GM19455 (cell line): ENCODE data around the gene UBE2R2.
"Not testable (repeated sequence)": the region's sequence is repeated elsewhere in the genome, so short reads cannot be mapped to it uniquely, and the experiment has no call there.

ENCODE experiments used
- ATAC-seq: cut with Tn5 transposase; IDR thresholded peaks from one replicate; pipeline ENCODE4 v1.9.1; 2021; ENCODE audit not compliant: unreplicated experiment

The UBE2R2 gene

DNA sequence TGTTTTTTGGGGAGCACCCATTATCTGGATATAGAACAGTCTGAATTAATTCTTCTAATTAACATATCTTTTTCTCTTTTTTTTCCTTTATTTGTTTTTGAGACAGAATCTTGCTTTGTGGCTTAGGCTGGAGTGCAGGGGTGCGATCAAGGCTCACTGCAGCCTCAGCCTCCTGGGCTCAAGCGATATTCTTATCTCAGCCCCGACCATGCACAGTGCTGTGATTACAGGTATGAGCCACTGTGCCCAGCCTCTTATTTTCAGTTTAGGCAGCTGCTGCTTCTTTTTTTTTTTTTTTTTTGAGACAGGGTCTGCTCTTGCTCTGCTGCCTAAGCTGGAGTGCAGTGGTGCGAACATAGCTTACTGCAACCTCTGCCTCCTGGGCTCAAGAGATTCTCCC is 20.2 kb downstream of the UBE2R2 start:
- ATAC-seq = no peak

DNA sequence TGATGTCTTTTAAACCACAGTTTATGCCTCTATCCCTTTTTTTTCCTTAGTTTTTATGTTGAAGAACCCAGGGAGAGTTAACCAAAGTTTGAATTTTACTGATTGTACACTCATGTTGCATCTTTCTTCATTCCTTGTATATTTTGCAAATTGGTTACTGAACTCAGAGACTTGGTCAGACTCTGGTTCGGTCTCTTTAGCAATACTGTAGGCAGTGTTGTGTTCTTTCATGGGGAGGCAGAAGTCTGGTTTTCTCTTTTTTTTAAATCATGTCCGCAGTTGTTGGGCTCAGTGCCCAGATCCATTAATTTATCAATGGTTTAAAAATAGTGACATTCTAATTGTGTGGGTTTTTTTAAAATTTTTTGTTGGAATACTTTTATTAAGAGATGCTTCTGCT is 23.4 kb downstream of the UBE2R2 start:
- ATAC-seq = no peak

DNA sequence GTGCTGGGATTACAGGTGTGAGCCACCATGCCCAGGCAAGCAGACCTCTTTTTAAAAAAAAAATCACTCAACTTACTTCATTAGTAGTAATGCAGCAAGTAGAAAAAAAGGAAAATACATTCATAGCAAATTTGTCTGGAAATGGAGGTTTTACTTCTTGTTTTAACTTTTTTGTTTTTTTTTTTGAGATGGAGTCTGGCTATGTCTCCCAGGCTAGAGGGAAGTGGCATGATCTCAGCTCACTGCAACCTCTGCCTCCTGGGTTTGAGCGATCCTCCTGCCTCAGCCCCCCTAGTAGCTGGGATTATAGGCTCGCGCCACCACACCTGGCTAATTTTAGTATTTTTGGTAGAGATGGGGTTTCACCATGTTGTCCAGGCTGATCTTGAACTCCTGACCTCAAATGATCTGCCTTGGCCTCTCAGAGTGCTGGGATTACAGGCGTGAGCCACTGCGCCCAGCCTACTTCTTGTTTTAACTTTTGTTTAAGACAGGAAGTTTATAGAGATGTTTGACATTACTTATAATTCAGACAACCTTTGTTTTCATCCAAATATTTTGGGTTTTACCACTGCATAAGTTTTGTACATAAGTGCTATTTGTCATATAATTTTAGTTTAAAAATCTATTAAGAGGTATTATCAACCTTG is 26.5 kb downstream of the UBE2R2 start:
- ATAC-seq = no peak

DNA sequence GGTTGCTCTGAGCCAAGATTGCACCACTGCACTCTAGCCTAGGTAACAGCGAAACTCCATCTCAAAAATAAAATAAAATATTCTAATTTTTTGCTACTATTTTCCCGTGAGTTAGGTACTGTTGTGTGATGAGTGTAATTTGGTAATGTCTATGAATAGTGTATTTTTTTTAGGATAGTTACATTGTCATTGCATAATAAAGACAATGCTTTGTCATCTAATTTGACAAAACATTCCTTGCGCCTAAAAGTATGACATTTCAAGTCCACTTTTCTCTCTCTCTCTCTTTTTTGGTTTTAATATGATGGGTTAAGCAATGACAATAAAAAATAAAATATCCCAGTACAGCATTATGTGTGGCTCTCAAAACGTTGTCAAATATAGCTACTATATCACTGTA is 29.3 kb downstream of the UBE2R2 start:
- no peak for ATAC-seq

DNA sequence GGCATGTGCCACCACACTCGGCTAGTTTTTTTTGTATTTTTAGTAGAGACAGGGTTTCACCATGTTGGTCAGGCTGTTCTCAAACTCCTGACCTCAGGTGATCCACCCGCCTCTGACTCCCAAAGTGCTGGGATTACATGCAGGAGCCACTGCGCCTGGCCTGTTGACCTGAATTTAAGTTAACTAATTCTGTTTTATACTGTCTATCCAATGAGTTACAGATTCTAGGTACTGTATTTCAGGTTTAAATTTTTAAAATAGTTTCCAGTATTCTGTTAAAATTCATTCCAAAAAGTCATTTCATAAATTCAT is 30.9 kb downstream of the UBE2R2 start:
- not testable (repeated sequence) for ATAC-seq

DNA sequence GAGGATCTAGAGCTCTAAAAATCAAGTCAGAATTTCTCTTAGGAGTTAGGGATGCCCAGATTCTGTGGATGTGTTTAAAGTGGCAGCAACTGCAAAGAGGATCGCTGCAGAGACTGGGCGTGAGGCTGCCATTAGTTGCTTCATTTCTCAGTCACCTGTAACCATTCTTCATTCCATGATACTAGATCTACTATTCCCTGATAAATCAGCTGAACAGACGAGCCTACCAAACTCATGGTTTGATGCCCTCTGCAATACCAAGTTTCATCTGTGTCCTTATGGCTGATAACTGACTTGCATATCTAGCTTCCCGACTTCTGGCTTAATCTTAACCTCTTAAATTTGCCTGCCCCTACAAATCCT is 33.3 kb downstream of the UBE2R2 start:
- no peak for ATAC-seq

DNA sequence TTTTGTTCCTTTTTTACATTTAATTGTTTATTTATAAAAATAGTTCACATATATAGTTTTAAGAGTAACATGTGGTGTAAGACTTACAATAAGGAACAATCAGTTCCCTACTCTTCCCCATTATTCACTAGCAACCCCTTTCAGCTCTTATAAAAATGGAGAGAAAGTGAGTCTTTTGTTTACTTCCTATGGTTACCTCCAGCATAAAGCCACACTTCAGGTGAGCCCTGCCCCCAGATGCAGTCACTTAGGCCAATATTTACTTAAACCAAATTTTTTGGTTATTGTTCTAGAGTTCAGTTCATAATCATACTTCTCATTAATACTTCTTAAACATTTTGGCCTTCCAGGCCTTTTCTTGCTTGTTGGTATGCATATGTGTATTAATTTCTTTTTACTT is 33.7 kb downstream of the UBE2R2 start:
- ATAC-seq = no peak

DNA sequence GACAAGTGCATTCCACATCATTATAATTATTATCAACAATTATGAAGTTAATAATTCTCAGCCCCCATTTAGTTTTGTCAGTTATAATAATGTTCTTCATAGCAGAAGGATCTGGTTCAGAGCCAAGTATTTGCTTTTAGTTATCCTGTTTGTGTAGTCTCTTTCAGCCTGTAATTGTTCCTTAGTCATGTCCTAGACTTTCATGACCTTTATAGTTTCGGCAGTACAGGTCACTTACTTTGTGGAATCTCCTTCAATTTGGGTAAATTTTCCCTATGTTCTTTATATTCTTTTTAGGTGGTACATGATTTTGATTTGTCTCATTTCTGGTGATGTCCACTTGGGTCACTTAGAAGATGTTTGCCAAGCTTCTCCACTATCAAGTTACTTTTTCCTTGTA is 34.3 kb downstream of the UBE2R2 start:
- ATAC-seq = no peak

DNA sequence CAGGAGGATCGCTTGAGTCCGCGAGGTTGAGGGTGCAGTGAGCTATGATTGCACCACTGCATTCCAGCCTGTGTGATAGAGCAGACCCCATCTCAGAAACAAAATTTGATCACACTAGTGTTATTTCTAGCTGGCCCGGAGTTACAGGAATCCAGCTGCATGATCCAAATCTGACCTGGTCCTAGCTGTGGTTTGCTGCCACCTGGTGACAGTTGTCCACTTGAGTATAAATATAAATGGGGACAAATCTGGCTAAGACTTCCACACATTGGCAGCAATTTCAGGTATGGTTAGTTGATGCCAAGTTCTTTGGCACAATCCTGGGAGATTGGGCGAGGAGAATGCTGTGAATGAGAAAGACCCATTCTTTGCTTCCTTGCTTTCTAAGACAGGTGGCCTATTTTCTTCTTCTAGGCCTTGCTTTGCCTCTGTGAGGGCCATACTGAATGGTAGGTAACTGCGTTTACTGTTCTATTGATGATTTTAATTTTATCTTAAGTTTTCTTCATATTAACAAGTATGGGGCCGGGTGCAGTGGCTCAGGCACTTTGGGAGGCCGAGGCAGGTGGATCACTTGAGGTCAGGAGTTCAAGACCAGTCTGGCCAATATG is 35.4 kb downstream of the UBE2R2 start:
- ATAC-seq = no peak

DNA sequence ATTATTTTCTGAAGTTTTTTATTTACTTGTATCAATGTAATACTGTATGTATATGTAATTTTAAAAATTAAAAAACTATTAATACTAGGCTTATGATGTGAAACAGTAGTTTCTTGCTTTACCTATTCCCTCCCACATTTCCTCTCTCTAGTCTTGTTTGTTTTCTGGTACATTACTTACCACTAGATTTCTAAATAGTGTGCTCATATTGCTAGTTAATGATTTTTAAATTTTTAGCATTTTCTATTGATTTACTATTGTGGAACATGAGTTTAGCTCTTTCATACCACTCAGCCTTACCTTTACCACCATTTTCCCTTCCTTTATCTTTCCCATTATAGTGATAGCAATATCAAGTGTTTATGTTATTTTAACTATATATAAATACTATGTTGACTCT is 39.3 kb downstream of the UBE2R2 start:
- ATAC-seq = no peak

DNA sequence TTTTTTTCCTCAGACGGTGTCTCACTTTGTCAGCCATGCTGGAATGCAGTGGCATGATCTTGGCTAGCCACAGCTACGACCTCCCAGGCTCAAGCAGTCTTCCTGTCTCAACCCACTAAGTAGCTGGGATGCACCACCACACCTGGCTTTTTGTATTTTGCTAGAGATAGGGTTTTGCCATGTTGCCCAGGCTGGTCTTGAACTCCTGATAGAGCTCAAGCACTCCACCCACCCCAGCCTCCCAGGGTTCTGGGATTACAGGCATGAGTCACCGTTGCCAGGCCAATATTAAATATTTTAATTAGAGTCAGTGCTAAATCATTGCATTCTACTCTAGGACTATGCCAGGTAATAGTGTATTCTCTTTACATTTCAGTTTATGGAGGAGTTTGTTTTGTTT is 41.5 kb downstream of the UBE2R2 start:
- no peak for ATAC-seq

DNA sequence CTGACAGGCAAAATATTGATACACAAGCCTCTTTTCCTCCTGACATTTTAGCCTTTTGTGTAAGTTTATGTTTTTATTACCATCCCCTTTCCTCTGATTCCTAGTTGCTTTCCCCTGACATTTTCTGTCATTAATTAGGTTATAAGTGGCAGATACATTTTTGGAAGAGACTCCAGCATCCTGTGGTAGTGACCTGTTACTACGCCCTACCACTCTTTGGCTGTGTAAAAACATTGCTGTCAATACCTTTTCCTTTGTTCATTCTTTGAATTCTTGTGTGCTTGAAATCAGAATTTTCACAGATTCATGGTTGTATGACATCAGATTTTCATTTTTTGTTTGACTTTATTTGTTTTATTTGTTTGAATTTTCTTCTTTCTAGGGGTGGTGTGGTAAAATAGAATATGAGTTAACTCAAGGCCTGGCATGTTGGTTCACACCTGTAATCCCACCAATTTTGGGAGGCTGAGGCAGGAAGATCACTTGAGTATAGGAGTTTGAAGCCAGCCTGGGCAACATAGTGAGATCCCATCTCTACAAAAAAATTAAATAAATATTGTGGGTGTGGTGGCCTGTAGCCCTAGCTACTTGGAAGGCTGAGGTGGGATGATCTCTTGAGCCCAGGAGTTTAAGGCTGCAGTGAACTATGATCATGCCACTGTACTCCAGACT is 43.4 kb downstream of the UBE2R2 start:
- ATAC-seq = no peak

DNA sequence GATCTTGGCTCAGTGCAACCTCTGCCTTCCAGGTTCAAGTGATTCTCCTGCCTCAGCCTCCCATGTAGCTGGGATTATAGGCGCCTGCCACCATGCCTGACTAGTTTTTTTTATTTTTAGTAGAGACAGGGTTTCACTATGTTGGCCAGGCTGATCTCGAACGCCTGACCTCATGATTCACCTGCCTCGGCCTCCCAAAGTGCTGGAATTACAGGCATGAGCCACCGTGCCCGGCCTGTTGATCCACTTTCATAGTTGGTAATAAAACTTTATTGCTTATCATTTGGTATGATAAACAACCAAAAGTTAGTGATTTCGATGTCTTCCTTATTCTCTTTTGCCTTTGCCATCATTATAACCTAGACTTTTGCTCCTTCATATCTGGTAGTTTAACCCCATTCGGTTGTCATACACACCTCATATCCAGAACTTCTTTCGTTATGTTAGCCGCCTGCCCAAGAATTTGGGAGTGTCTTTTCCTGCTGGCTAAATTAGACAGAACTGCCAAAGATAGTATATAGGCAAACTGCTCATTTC is 45.0 kb downstream of the UBE2R2 start:
- ATAC-seq = no peak

DNA sequence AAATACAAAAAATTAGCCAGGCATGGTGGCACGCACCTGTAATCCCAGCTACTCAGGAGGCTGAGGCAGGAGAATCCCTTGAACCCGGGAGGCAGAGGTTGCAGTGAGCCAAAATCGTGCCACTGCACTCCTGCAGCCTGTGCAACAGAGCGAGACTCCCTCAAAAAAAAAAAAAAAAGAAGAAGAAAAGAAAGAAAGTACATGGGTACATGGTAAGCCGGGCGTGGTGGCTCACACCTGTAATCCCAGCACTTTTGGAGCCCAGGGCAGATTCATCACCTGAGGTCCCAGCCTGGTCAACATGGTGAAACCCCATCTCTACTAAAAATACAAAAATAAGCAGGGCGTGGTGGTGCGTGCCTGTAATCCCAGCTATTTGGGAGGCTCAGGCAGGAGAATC is 46.1 kb downstream of the UBE2R2 start:
- ATAC-seq = not testable (repeated sequence)

DNA sequence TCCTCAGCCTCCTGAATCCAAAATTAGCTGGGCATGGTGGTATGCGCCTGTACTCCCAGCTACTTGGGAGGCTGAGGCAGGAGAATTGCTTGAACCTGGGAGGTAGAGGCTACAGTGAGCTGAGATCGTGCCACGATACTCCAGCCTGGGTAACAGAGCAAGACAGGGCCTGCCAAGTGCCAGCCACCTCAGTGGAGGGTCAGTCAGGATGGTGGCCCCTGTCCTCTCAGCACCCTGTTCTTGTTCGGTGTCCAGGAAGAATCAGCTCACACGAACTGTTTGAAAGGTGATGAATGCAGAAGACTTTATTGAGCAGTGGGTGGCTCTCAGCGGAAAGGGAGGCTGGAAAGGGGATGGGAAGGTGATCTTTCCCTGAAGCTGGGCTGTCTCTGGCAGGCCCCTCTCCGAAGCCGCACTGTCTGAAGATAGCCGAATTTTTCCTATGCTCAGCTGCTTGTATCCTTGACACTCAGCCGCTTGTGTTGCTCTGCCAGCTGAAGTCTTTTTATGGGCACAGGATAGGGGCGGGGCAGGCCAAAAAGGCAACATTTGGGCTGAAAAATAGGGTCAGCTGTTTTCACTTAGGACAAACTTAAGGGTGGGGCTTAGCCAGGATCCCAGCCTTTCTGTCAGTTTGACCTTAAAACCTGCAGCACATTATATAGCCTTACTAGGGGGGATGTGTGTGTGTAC is 50.9 kb downstream of the UBE2R2 start:
- ATAC-seq = no peak

DNA sequence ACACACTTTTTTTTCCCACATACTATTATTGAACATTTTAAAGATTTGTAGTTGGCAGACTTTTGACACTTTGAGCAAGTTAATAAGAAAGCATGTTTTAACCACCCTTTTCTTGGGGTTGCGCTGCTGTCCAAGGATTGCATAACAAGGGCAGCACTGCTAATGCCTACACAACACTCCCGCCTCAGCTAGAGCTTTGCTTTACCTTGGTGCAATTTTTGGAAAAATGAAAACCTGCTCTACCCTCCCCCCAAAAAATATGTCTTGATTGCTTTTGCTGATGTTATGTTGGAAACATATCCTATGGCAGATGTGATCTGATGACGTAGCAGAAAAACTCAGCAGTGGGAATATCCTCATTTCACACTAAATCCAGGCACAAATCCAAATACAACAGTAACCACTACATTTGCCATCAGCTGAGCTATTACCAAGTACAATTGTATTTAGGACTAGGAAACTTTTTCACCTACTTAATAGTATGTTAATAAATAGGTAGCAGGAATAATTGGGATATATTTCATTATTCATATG is 51.5 kb downstream of the UBE2R2 start:
- no peak for ATAC-seq

DNA sequence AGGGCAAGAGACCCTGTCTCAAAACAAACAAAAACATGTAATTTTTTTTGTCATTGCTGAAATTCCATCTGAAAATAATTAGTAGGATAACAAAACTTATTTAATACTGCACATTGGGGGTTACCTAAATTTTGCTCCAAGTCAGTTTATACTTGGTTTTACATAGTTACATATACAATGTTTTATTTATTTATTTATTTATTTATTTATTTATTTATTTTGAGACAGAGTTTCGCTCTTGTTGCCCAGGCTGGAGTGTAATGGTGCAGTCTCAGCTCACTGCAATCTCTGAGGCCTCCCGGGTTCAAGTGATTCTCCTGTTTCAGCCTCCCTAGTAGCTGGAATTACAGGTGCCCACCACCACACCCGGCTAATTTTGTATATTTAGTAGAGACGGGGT is 52.3 kb downstream of the UBE2R2 start:
- ATAC-seq = not testable (repeated sequence)

DNA sequence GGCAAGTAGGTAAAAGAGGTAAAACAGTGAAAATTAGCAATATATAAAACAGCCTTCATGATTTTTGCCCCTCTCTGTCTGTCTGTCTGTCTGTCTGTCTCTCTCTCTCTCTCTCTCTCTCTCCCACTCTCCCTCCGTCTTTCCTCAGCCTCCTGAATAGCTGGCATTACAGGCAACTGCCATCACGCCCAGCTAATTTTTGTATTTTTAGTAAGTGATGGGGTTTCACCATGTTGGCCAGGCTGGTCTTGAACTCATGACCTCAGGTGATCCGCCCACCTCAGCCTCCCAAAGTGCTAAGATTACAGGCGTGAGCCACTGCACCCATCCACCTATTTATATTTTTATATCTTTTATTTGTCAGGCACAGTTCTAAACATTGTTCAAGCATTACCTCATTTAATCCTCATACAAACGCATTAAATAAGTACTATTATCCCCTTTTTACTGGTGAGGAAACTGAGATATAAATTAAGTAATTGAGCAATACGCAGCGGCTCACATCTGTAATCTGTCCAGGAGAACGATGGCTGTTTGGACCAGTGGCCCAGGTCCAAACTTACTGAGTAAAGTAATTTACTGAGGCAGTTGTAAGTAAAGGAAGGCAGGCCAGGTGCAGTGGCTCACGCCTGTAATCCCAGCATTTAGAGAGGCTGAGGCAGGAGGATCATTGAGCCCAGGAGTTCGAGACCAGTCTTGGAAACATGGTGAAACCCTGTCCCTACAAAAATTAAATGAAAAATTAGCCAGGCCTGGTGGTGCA is 60.9 kb downstream of the UBE2R2 start:
- ATAC-seq = no peak

DNA sequence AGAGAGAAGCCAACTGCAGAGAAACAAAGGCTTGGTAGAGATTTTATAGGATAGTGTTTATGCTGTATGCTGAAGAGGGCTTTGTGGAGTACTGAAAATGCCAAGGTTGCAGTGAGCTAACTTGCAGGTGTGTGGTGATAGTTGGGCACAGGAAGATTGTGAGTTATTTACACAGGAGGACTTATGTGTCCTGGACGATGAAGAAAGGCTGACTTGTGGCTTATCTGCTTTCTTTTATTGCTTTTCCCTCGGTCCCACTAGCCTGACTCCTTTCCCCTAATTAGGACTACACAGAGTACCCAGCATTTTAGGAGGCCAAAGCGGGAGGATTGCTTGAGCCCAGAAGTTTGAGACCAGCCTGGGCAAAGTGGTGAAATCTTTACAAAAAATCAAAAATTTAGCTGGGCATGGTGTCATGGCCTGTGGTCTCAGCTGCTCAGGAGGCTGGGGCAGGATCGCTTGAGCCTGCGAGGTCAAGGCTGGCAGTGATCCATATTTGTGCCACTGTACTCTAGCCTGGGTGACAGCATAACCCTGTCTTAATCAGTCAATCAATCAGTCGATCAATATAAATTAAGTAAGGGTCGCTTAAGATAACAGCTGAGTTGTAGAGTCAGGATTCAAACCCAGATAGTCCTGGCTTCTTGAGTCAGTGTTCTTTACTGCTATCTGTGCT is 61.9 kb downstream of the UBE2R2 start:
- no peak for ATAC-seq
